Thymus (tissue), 11 donors: Measurements from ENCODE around the gene CEP85L. TPM values are rescaled to one million over a fixed set of nuclear protein-coding genes. Genes with fewer than 3 reads are reported as not detected.

Experiments used
- DNase-seq, 9 donors: peaks; one replicate each; pipeline ENCODE4 v3.0.0-alpha.2; 2013; ENCODE audit warnings: low spot score in 9 of 9, low read depth in 6 of 9, missing footprints in 1 of 9
- H3K27ac ChIP-seq, 2 donors: one replicate each; pipeline ENCODE4 v1.5.1; 2013; ENCODE audit warnings: control low read depth in 1 of 2, low read depth in 1 of 2, low read length in 1 of 2, mild to moderate bottlenecking in 1 of 2, moderate library complexity in 1 of 2
- H3K27me3 ChIP-seq, 2 donors: one replicate each; pipeline ENCODE4 v1.5.1; 2013; ENCODE audit warnings: low read length in 1 of 2; ENCODE audit not compliant: control insufficient read depth in 2 of 2, insufficient read depth in 1 of 2
- H3K36me3 ChIP-seq, 2 donors: one replicate each; pipeline ENCODE4 v1.5.1; 2013; ENCODE audit warnings: low read length in 1 of 2, mild to moderate bottlenecking in 1 of 2, moderate library complexity in 1 of 2; ENCODE audit not compliant: control insufficient read depth in 2 of 2, insufficient read depth in 2 of 2
- H3K4me1 ChIP-seq, 2 donors: one replicate each; pipeline ENCODE4 v1.5.1; 2013; ENCODE audit warnings: low read length in 2 of 2; ENCODE audit not compliant: control insufficient read depth in 2 of 2, insufficient read depth in 2 of 2
- H3K4me3 ChIP-seq, 2 donors: one replicate each; pipeline ENCODE4 v1.5.1; 2013; ENCODE audit warnings: low read length in 2 of 2, control low read depth in 1 of 2, mild to moderate bottlenecking in 1 of 2
- H3K9me3 ChIP-seq, 2 donors: one replicate each; pipeline ENCODE4 v1.5.1; 2013; ENCODE audit warnings: low read length in 1 of 2, mild to moderate bottlenecking in 1 of 2; ENCODE audit not compliant: control insufficient read depth in 2 of 2, insufficient read depth in 1 of 2
- WGBS: extraction: QIAGEN DNeasy Blood & Tissue Kit; methylation state at CpG from one replicate; pipeline ENCODE4 v1.1.7; 2013; 5-methylcytosine and 5-hydroxymethylcytosine counted together
- polyA plus RNA-seq: library from polyadenylated mRNA; stranded (reverse); fragments of 200-250 nt; gene quantifications from one replicate; pipeline ENCODE4 v1.2.3, GENCODE V29; 2013
- total RNA-seq: library from RNA; stranded (reverse); fragments of 120-200 nt; gene quantifications from one replicate; pipeline ENCODE4 v1.2.4, GENCODE V29; 2013
- donor health status: healthy.

The CEP85L gene
- total and polyA plus RNA-seq, 2 donors: 24.6 to 44.3 TPM

- no peak for DNase-seq
- no peak overlapping the region for H3K27ac ChIP-seq
- H3K36me3 ChIP-seq: no peaks in the 10 kb centered on the region
- 94% methylated on average over 1 of the region's 1 CpG for WGBS
- peaks cover 0 to 3% of the 10 kb centered on the region in 2 donors for H3K4me1 ChIP-seq
- H3K27me3 ChIP-seq: no peaks in the 10 kb centered on the region
- no peaks in the 10 kb centered on the region for H3K9me3 ChIP-seq
- no peak overlapping the region for H3K4me3 ChIP-seq
These were observed 28.0 kb upstream of the CEP85L start for GRCh38 chr6:118679327-118679901.

GRCh38 chr6:118678866-118679265, 27.5 kb upstream of the CEP85L start:
- no peak for DNase-seq
- H3K4me1 ChIP-seq: peaks cover 0 to 3% of the 10 kb centered on the region in 2 donors
- no peaks in the 10 kb centered on the region for H3K9me3 ChIP-seq
- no peaks in the 10 kb centered on the region for H3K27me3 ChIP-seq
- no peak overlapping the region for H3K4me3 ChIP-seq
- H3K27ac ChIP-seq: no peak overlapping the region
- 98% methylated on average over 1 of the region's 1 CpG for WGBS
- no peaks in the 10 kb centered on the region for H3K36me3 ChIP-seq

GRCh38 chr6:118677193-118677592, 25.8 kb upstream of the CEP85L start:
- 97% methylated on average over 4 of the region's 4 CpGs for WGBS
- Histone ChIP-seq H3K4me3 (no peak overlapping the region), H3K27me3 (no peaks in the 10 kb centered on the region), H3K9me3 (no peaks in the 10 kb centered on the region), H3K4me1 (peaks cover 0 to 3% of the 10 kb centered on the region in 2 donors), H3K36me3 (no peaks in the 10 kb centered on the region), H3K27ac (no peak overlapping the region)
- DNase-seq: no peak

GRCh38 chr6:118675225-118675624, 23.8 kb upstream of the CEP85L start:
- Histone ChIP-seq H3K4me1 (peaks cover under 1 to 3% of the 10 kb centered on the region in 2 donors), H3K9me3 (no peaks in the 10 kb centered on the region), H3K27me3 (no peaks in the 10 kb centered on the region), H3K36me3 (no peaks in the 10 kb centered on the region), H3K27ac (no peak overlapping the region), H3K4me3 (no peak overlapping the region)
- DNase-seq: no peak
- 94% methylated on average over 1 of the region's 1 CpG for WGBS

- Histone ChIP-seq H3K9me3 (no peaks in the 10 kb centered on the region), H3K4me3 (no peak overlapping the region), H3K36me3 (no peaks in the 10 kb centered on the region), H3K27ac (no peak overlapping the region), H3K4me1 (peaks cover 2 to 4% of the 10 kb centered on the region in 2 donors), H3K27me3 (no peaks in the 10 kb centered on the region)
- 96% methylated on average over 1 of the region's 1 CpG for WGBS
- no peak for DNase-seq
These were observed 23.4 kb upstream of the CEP85L start for GRCh38 chr6:118674772-118675171.

- Histone ChIP-seq H3K27me3 (no peaks in the 10 kb centered on the region), H3K4me3 (no peak overlapping the region), H3K9me3 (no peaks in the 10 kb centered on the region), H3K36me3 (no peaks in the 10 kb centered on the region), H3K27ac (no peak overlapping the region), H3K4me1 (peaks cover 5 to 10% of the 10 kb centered on the region in 2 donors)
- DNase-seq: no peak
- WGBS: 75% methylated on average over 2 of the region's 2 CpGs
These were observed 21.3 kb upstream of the CEP85L start for GRCh38 chr6:118672678-118673077.

- peaks cover 9 to 13% of the 10 kb centered on the region in 2 donors for H3K4me1 ChIP-seq
- no peak overlapping the region for H3K27ac ChIP-seq
- no peak overlapping the region for H3K4me3 ChIP-seq
- no peaks in the 10 kb centered on the region for H3K9me3 ChIP-seq
- DNase-seq: no peak
- 99% methylated on average over 1 of the region's 1 CpG for WGBS
- no peaks in the 10 kb centered on the region for H3K27me3 ChIP-seq
- H3K36me3 ChIP-seq: no peaks in the 10 kb centered on the region
These were observed 18.2 kb upstream of the CEP85L start for GRCh38 chr6:118669561-118669960.

GRCh38 chr6:118668761-118669385, 17.5 kb upstream of the CEP85L start:
- Histone ChIP-seq H3K36me3 (no peaks in the 10 kb centered on the region), H3K27ac (peak overlapping the region in 1 of 2 donors; percentile 29), H3K9me3 (no peaks in the 10 kb centered on the region), H3K4me1 (peaks cover 13% of the 10 kb centered on the region in 2 donors), H3K4me3 (no peak overlapping the region), H3K27me3 (no peaks in the 10 kb centered on the region)
- 43% methylated on average over 1 of the region's 1 CpG for WGBS
- DNase-seq: no peak

GRCh38 chr6:118667988-118668387, 16.6 kb upstream of the CEP85L start:
- H3K27me3 ChIP-seq: no peaks in the 10 kb centered on the region
- 93% methylated on average over 1 of the region's 1 CpG for WGBS
- peaks cover 13 to 14% of the 10 kb centered on the region in 2 donors for H3K4me1 ChIP-seq
- no peak for DNase-seq
- H3K27ac ChIP-seq: no peak overlapping the region
- H3K4me3 ChIP-seq: no peak overlapping the region
- no peaks in the 10 kb centered on the region for H3K9me3 ChIP-seq
- H3K36me3 ChIP-seq: no peaks in the 10 kb centered on the region
